Upper lobe of right lung (tissue), 1 donor: ENCODE results near the gene CFAP73. TPM values are rescaled to one million over a fixed set of nuclear protein-coding genes. Genes with fewer than 3 reads are reported as not detected.
"Not testable (repeated sequence)": the region's sequence is repeated elsewhere in the genome, so short reads cannot be mapped to it uniquely, and the experiment has no call there.

Experiments used
- ATAC-seq: fragments of 200-7000 bp; cut with Tn5 transposase; one replicate; pipeline ENCODE4 v1.9.1; 2020; ENCODE audit warnings: mild to moderate bottlenecking, moderate library complexity
- DNase-seq: peaks from one replicate; pipeline ENCODE4 v3.0.0-alpha.2; 2020
- H3K27ac ChIP-seq: fragments of 200-600 bp; one replicate; pipeline ENCODE4 v1.8.0; 2022
- H3K27me3 ChIP-seq: fragments of 200-600 bp; one replicate; pipeline ENCODE4 v1.8.0; 2022; ENCODE audit warnings: mild to moderate bottlenecking
- H3K36me3 ChIP-seq: fragments of 200-600 bp; one replicate; pipeline ENCODE4 v1.8.0; 2022
- H3K4me1 ChIP-seq: fragments of 200-600 bp; one replicate; pipeline ENCODE4 v1.8.0; 2022
- H3K4me3 ChIP-seq: fragments of 200-600 bp; one replicate; pipeline ENCODE4 v1.8.0; 2022; ENCODE audit warnings: mild to moderate bottlenecking
- H3K9me3 ChIP-seq: fragments of 200-600 bp; one replicate; pipeline ENCODE4 v1.8.0; 2022
- CTCF ChIP-seq: fragments of 200-600 bp; IDR thresholded peaks from one replicate; pipeline ENCODE4 v1.8.0; 2022; ENCODE audit warnings: antibody characterized with exemption
- intact Hi-C: fragments of 100-400 bp; cut with DNase I; formaldehyde crosslinking; loops from one replicate; pipeline ENCODE4 v1.11.0; 2022
- total RNA-seq: library from RNA; stranded (reverse); fragmentation: NEBNext Ultra II Directional; extraction: Animal tissue kit (Norgen Biotek cat#: 25700); gene quantifications from one replicate; pipeline ENCODE4 v1.2.1, GENCODE V29; 2021
- donor health status: DM: no; HTN: yes; CAD: no; lungs with severe emphysema.

CFAP73 gene
- total RNA-seq, 1 donor from 2014 or later = not detected

- intact Hi-C loops = no loop called here
- H3K4me1 ChIP-seq = no peaks in the 10 kb centered on the region
- TF ChIP-seq CTCF = no peak
- H3K36me3 ChIP-seq = no peaks in the 10 kb centered on the region
- ATAC-seq (no peak), DNase-seq (no peak)
- H3K9me3 ChIP-seq = no peaks in the 10 kb centered on the region
- H3K27me3 ChIP-seq = peaks cover 5% of the 10 kb centered on the region
- no peak overlapping the region for H3K27ac ChIP-seq
- H3K4me3 ChIP-seq = no peak overlapping the region
These were observed 33.9 kb upstream of the CFAP73 start for GRCh38 chr12:113115455-113116126.

DNA sequence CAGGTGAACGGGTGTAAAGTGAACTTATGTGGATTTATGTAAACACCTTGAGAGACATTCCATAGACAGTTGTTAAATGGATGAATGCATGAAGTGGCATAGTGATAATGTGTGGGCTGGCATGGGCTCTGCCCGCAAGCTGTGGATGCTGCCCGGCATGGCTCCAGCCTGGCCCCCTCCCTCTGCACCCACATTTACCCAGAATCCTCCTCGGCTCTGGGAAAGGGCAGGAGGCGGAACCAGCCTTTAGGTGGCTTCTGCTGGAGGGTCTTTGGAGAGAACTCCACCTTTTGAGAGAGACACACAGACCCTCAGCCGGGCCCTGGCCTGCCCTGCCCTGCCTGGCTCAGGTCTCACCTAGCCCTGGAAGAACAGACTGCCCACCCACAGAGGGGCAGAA lies 32.6 kb upstream of the CFAP73 start:
- no peaks in the 10 kb centered on the region for H3K9me3 ChIP-seq

GRCh38 chr12:113117684-113118083 lies 31.8 kb upstream of the CFAP73 start:
- H3K4me3 ChIP-seq, H3K36me3 ChIP-seq, H3K9me3 ChIP-seq, ATAC-seq, H3K27ac ChIP-seq, intact Hi-C loops, DNase-seq, H3K27me3 ChIP-seq, H3K4me1 ChIP-seq: not testable (repeated sequence)

More for the DNA sequence above, 32.6 kb upstream of the CFAP73 start:
- Histone ChIP-seq H3K4me3 (no peak overlapping the region), H3K27ac (no peak overlapping the region), H3K36me3 (no peaks in the 10 kb centered on the region), H3K27me3 (peaks cover 5% of the 10 kb centered on the region), H3K4me1 (no peaks in the 10 kb centered on the region)
- intact Hi-C loops = no loop called here
- DNase-seq (no peak), ATAC-seq (no peak)
- no peak for TF ChIP-seq CTCF

GRCh38 chr12:113118142-113118541 lies 31.4 kb upstream of the CFAP73 start:
- H3K36me3 ChIP-seq = no peaks in the 10 kb centered on the region
- TF ChIP-seq CTCF = no peak
- intact Hi-C loops = no loop called here
- no peaks in the 10 kb centered on the region for H3K9me3 ChIP-seq
- H3K27me3 ChIP-seq = peaks cover 5% of the 10 kb centered on the region
- DNase-seq (no peak), ATAC-seq (no peak)
- H3K27ac ChIP-seq = no peak overlapping the region
- H3K4me3 ChIP-seq = no peak overlapping the region
- no peaks in the 10 kb centered on the region for H3K4me1 ChIP-seq

GRCh38 chr12:113119980-113120669 lies 29.4 kb upstream of the CFAP73 start:
- TF ChIP-seq CTCF = no peak
- DNase-seq (no peak), ATAC-seq (no peak)
- Histone ChIP-seq H3K27ac (no peak overlapping the region), H3K4me3 (no peak overlapping the region), H3K4me1 (no peaks in the 10 kb centered on the region), H3K9me3 (no peaks in the 10 kb centered on the region), H3K27me3 (no peaks in the 10 kb centered on the region), H3K36me3 (no peaks in the 10 kb centered on the region)
- intact Hi-C loops = no loop called here

- no peak for TF ChIP-seq CTCF
- Histone ChIP-seq H3K36me3 (no peaks in the 10 kb centered on the region), H3K27ac (no peak overlapping the region), H3K4me1 (no peaks in the 10 kb centered on the region), H3K9me3 (no peaks in the 10 kb centered on the region), H3K4me3 (no peak overlapping the region), H3K27me3 (no peaks in the 10 kb centered on the region)
- ATAC-seq = no peak
- intact Hi-C loops = no loop called here
- DNase-seq = no peak
These were observed 28.7 kb upstream of the CFAP73 start for GRCh38 chr12:113120670-113121370.
